ENCODE data around the gene ZNF41. TPM values are rescaled to one million over a fixed set of nuclear protein-coding genes. Genes with fewer than 3 reads are reported as not detected.

ZNF41 gene
- total and polyA plus RNA-seq, 2 of the 13 experiments (the other 11 are each of a cell fraction or from before 2014, with no cell fraction given): 2.3 to 3.9 TPM

GRCh38 chrX:47448165-47448806 is 34.7 kb downstream of the ZNF41 start (continued):
- TF ChIP-seq, protein P1, sequence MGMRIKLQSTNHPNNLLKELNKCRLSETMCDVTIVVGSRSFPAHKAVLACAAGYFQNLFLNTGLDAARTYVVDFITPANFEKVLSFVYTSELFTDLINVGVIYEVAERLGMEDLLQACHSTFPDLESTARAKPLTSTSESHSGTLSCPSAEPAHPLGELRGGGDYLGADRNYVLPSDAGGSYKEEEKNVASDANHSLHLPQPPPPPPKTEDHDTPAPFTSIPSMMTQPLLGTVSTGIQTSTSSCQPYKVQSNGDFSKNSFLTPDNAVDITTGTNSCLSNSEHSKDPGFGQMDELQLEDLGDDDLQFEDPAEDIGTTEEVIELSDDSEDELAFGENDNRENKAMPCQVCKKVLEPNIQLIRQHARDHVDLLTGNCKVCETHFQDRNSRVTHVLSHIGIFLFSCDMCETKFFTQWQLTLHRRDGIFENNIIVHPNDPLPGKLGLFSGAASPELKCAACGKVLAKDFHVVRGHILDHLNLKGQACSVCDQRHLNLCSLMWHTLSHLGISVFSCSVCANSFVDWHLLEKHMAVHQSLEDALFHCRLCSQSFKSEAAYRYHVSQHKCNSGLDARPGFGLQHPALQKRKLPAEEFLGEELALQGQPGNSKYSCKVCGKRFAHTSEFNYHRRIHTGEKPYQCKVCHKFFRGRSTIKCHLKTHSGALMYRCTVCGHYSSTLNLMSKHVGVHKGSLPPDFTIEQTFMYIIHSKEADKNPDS (CRISPR knock-in tag; IDR thresholded peaks at IDR 0.05): no peak
- TF ChIP-seq CC2D1A (CRISPR knock-in tag; IDR thresholded peaks at IDR 0.05): no peak
- no peak for TF ChIP-seq RBFOX2 (IDR thresholded peaks at IDR 0.05; ENCODE audit: low read depth, low read length)
- no peak for TF ChIP-seq ARID2 (CRISPR knock-in tag; IDR thresholded peaks at IDR 0.05; ENCODE audit: borderline replicate concordance)
- no peak for TF ChIP-seq PHB2 (IDR thresholded peaks at IDR 0.05; ENCODE audit: partially characterized antibody)
- TF ChIP-seq, protein P2, sequence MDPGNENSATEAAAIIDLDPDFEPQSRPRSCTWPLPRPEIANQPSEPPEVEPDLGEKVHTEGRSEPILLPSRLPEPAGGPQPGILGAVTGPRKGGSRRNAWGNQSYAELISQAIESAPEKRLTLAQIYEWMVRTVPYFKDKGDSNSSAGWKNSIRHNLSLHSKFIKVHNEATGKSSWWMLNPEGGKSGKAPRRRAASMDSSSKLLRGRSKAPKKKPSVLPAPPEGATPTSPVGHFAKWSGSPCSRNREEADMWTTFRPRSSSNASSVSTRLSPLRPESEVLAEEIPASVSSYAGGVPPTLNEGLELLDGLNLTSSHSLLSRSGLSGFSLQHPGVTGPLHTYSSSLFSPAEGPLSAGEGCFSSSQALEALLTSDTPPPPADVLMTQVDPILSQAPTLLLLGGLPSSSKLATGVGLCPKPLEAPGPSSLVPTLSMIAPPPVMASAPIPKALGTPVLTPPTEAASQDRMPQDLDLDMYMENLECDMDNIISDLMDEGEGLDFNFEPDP (CRISPR knock-in tag; conservative IDR thresholded peaks at IDR 0.05): no peak
- no peak for TF ChIP-seq ATRX (CRISPR knock-in tag; IDR thresholded peaks at IDR 0.05; ENCODE audit: borderline replicate concordance)
- TF ChIP-seq ZNF160 (CRISPR knock-in tag; IDR thresholded peaks at IDR 0.05): no peak
- TF ChIP-seq MBD4 (IDR thresholded peaks at IDR 0.05; ENCODE audit: borderline replicate concordance, low read length): no peak
- TF ChIP-seq SP5 (CRISPR knock-in tag; IDR thresholded peaks at IDR 0.05; ENCODE audit: borderline replicate concordance, low read depth): no peak
- TF ChIP-seq STAT5B (CRISPR knock-in tag; IDR thresholded peaks at IDR 0.05): no peak
- TF ChIP-seq HMG20A (CRISPR knock-in tag; IDR thresholded peaks at IDR 0.05; ENCODE audit: borderline replicate concordance): no peak
- TF ChIP-seq ZNF644 (CRISPR knock-in tag; IDR thresholded peaks at IDR 0.05; ENCODE audit: low read depth): no peak
